Measurements from ENCODE around the gene WDR73. TPM values are rescaled to one million over a fixed set of nuclear protein-coding genes. Genes with fewer than 3 reads are reported as not detected.

Gene WDR73
- total and polyA plus RNA-seq, 2 donors (not counting 3 experiments of a cell fraction or from before 2014, with no cell fraction given), result 29.0 to 29.1 TPM

GRCh38 chr15:84656972-84657371, 2.9 kb upstream of the WDR73 start:
- dilution Hi-C loops (cut with MboI; ENCODE audit: extremely low pct_ligation_motif_present, low sequenced_read_pairs) (no loop called here), intact Hi-C loops (cut with micrococcal nuclease) (no loop called here)
- TF ChIP-seq FOS (IDR thresholded peaks at IDR 0.05; ENCODE audit: borderline replicate concordance, insufficient read depth, low read length) (no peak), MAX (IDR thresholded peaks at IDR 0.05; ENCODE audit: insufficient read depth, insufficient read length) (no peak)
- H2AFZ ChIP-seq (ENCODE audit: low read depth, low read length), result no peak overlapping the region
- FAIRE-seq (no peak), DNase-seq (ENCODE audit: low read depth, low spot score) (no peak)
- H4K20me1 ChIP-seq (replicated peaks; ENCODE audit: control insufficient read depth, extremely low read depth, insufficient read depth, low read length), result no peaks in the 10 kb centered on the region
- H3K36me3 ChIP-seq (ENCODE audit: control insufficient read depth in 2 of 2, extremely low read depth in 1 of 2, insufficient read depth in 2 of 2, low read length in 2 of 2), result no peaks in the 10 kb centered on the region
- H3K4me2 ChIP-seq (ENCODE audit: insufficient read depth, low read length), result no peak overlapping the region
- POLR2A ChIA-PET, result no interaction called here
- CTCF ChIA-PET, result interaction anchor here (0.9 to 2.6 kb wide), 3 partner anchors 58 to 271 kb away, joined by 3 to 8 read pairs (median 6); no protein-coding TSS in a partner anchor
- no peak overlapping the region for H3K27ac ChIP-seq (ENCODE audit: insufficient read depth, low read depth, low read length)
- BruUV-seq (replicated peaks), result no TSS peak
- H3K9ac ChIP-seq (replicated peaks; ENCODE audit: extremely low read depth, insufficient read depth, low read length), result no peak overlapping the region
- no peaks in the 10 kb centered on the region for H3K9me1 ChIP-seq (replicated peaks; ENCODE audit: control insufficient read depth, extremely low read depth, insufficient read depth, low read length)
- H3K4me1 ChIP-seq (ENCODE audit: control insufficient read depth, extremely low read depth, insufficient read depth, low read length), result peaks cover 30% of the 10 kb centered on the region
- H3K9me3 ChIP-seq (replicated peaks; ENCODE audit: control insufficient read depth, insufficient read depth, low read length), result no peaks in the 10 kb centered on the region
- H3K27me3 ChIP-seq (ENCODE audit: control insufficient read depth in 2 of 2, insufficient read depth in 2 of 2, low read length in 2 of 2), result no peaks in the 10 kb centered on the region
- no peak overlapping the region for H3K4me3 ChIP-seq (replicated peaks in 1 of 3; ENCODE audit: insufficient read depth in 1 of 3, low read depth in 1 of 3, low read length in 3 of 3)
- peaks cover 15% of the 10 kb centered on the region for H3K79me2 ChIP-seq (ENCODE audit: control insufficient read depth, insufficient read depth, low read length)

- Histone ChIP-seq H2AFZ (ENCODE audit: low read depth, low read length) (no peak overlapping the region), H4K20me1 (replicated peaks; ENCODE audit: control insufficient read depth, extremely low read depth, insufficient read depth, low read length) (no peaks in the 10 kb centered on the region), H3K9me1 (replicated peaks; ENCODE audit: control insufficient read depth, extremely low read depth, insufficient read depth, low read length) (no peaks in the 10 kb centered on the region), H3K4me2 (ENCODE audit: insufficient read depth, low read length) (peak overlapping the region; percentile 87), H3K27me3 (ENCODE audit: control insufficient read depth in 2 of 2, insufficient read depth in 2 of 2, low read length in 2 of 2) (no peaks in the 10 kb centered on the region), H3K4me1 (ENCODE audit: control insufficient read depth, extremely low read depth, insufficient read depth, low read length) (peaks cover 34% of the 10 kb centered on the region), H3K79me2 (ENCODE audit: control insufficient read depth, insufficient read depth, low read length) (peaks cover 15% of the 10 kb centered on the region), H3K9me3 (replicated peaks; ENCODE audit: control insufficient read depth, insufficient read depth, low read length) (no peaks in the 10 kb centered on the region), H3K27ac (ENCODE audit: insufficient read depth, low read depth, low read length) (peak overlapping the region; percentile 84), H3K4me3 (replicated peaks in 1 of 3; ENCODE audit: insufficient read depth in 1 of 3, low read depth in 1 of 3, low read length in 3 of 3) (peak overlapping the region; percentile 25 to 93 (median 79)), H3K9ac (replicated peaks; ENCODE audit: extremely low read depth, insufficient read depth, low read length) (peak overlapping the region; percentile 78), H3K36me3 (ENCODE audit: control insufficient read depth in 2 of 2, extremely low read depth in 1 of 2, insufficient read depth in 2 of 2, low read length in 2 of 2) (peaks cover under 1 to 2% of the 10 kb centered on the region in 2 experiments)
- POLR2A ChIA-PET, result interaction anchor here (0.7 to 2.3 kb wide), 2 partner anchors 24 to 273 kb away, joined by 3 to 4 read pairs; no protein-coding TSS in a partner anchor
- TSS peak; percentile 79 for BruUV-seq (replicated peaks)
- CTCF ChIA-PET, result interaction anchor here (0.7 to 3.2 kb wide), 16 partner anchors 12 to 514 kb away, joined by 3 to 35 read pairs (median 6); no protein-coding TSS in a partner anchor
- peak; percentile 91 for DNase-seq (ENCODE audit: low read depth, low spot score)
- FAIRE-seq, result no peak
- TF ChIP-seq CTCF (IDR thresholded peaks at IDR 0.05; ENCODE audit: extremely low read depth in 1 of 2, insufficient read depth in 1 of 2, low read depth in 1 of 2, low read length in 2 of 2) (peak; percentile 67 to 81), MAX (IDR thresholded peaks at IDR 0.05; ENCODE audit: insufficient read depth, insufficient read length) (no peak), GATA2 (IDR thresholded peaks at IDR 0.05; ENCODE audit: insufficient read depth, insufficient read length, low read depth, low read length) (peak; percentile 18), POLR2A (IDR thresholded peaks at IDR 0.05; ENCODE audit: low read depth, low read length) (no peak)
- intact Hi-C loops (cut with micrococcal nuclease), result loop anchor here (1.0 kb wide), 8 partner anchors 22 to 273 kb away; partner anchors contain the start of genes SEC11A and ZNF592
- dilution Hi-C loops (cut with MboI; ENCODE audit: extremely low pct_ligation_motif_present, low sequenced_read_pairs), result no loop called here
These were observed 788 bp upstream of the WDR73 start for GRCh38 chr15:84654689-84655453.
